ENCODE measurements around the gene PTPRR.

PTPRR gene

GRCh38 chr12:70796989-70797388 is 123.5 kb downstream of the PTPRR start:
- Histone ChIP-seq H3K4me2 (ENCODE audit: low read length) (no peak overlapping the region), H3K79me2 (ENCODE audit: control insufficient read depth, low read length) (no peaks in the 10 kb centered on the region), H3K4me3 (ENCODE audit: low read length) (no peak overlapping the region), H3F3A (ENCODE audit: control insufficient read depth, insufficient read depth) (no peaks in the 10 kb centered on the region), H4K20me1 (ENCODE audit: control insufficient read depth, insufficient read depth, low read depth, low read length) (no peaks in the 10 kb centered on the region), H3K9me3 (ENCODE audit: control insufficient read depth, insufficient read depth, low read length) (no peaks in the 10 kb centered on the region), H3K36me3 (ENCODE audit: control insufficient read depth, low read length) (no peaks in the 10 kb centered on the region), H3K4me1 (ENCODE audit: control insufficient read depth, low read length) (no peaks in the 10 kb centered on the region), H3K9me2 (replicated peaks; ENCODE audit: control insufficient read depth, low read length) (no peaks in the 10 kb centered on the region), H3K27ac (ENCODE audit: low read depth, low read length) (no peak overlapping the region), H3K27me3 (ENCODE audit: control insufficient read depth, low read length) (no peaks in the 10 kb centered on the region)
- no peak for TF ChIP-seq CTCF (IDR thresholded peaks at IDR 0.05; ENCODE audit: low read depth, low read length, poor library complexity, severe bottlenecking)
- TF ChIP-seq EZH2phosphoT487 (IDR thresholded peaks at IDR 0.05; ENCODE audit: borderline replicate concordance, low read length), result no peak

- Histone ChIP-seq H3K27me3 (ENCODE audit: control insufficient read depth, low read length) (no peaks in the 10 kb centered on the region), H3K4me3 (ENCODE audit: low read length) (no peak overlapping the region), H3K4me1 (ENCODE audit: control insufficient read depth, low read length) (no peaks in the 10 kb centered on the region), H3K79me2 (ENCODE audit: control insufficient read depth, low read length) (no peaks in the 10 kb centered on the region), H3K9me2 (replicated peaks; ENCODE audit: control insufficient read depth, low read length) (no peaks in the 10 kb centered on the region), H3K4me2 (ENCODE audit: low read length) (no peak overlapping the region), H3K9me3 (ENCODE audit: control insufficient read depth, insufficient read depth, low read length) (no peaks in the 10 kb centered on the region), H4K20me1 (ENCODE audit: control insufficient read depth, insufficient read depth, low read depth, low read length) (no peaks in the 10 kb centered on the region), H3K36me3 (ENCODE audit: control insufficient read depth, low read length) (no peaks in the 10 kb centered on the region), H3K27ac (ENCODE audit: low read depth, low read length) (no peak overlapping the region), H3F3A (ENCODE audit: control insufficient read depth, insufficient read depth) (no peaks in the 10 kb centered on the region)
- TF ChIP-seq EZH2phosphoT487 (IDR thresholded peaks at IDR 0.05; ENCODE audit: borderline replicate concordance, low read length) (no peak), CTCF (IDR thresholded peaks at IDR 0.05; ENCODE audit: low read depth, low read length, poor library complexity, severe bottlenecking) (no peak)
Observed at GRCh38 chr12:70795608-70796007, 124.9 kb downstream of the PTPRR start.

- Histone ChIP-seq H3K9me2 (replicated peaks; ENCODE audit: control insufficient read depth, low read length) (no peaks in the 10 kb centered on the region), H3K79me2 (ENCODE audit: control insufficient read depth, low read length) (no peaks in the 10 kb centered on the region), H3K4me2 (ENCODE audit: low read length) (no peak overlapping the region), H3K9me3 (ENCODE audit: control insufficient read depth, insufficient read depth, low read length) (no peaks in the 10 kb centered on the region), H3K27ac (ENCODE audit: low read depth, low read length) (no peak overlapping the region), H3F3A (ENCODE audit: control insufficient read depth, insufficient read depth) (no peaks in the 10 kb centered on the region), H4K20me1 (ENCODE audit: control insufficient read depth, insufficient read depth, low read depth, low read length) (no peaks in the 10 kb centered on the region), H3K4me3 (ENCODE audit: low read length) (no peak overlapping the region), H3K27me3 (ENCODE audit: control insufficient read depth, low read length) (0 out of 2 replicates have a peak, but pooled peaks cover 2% of the 10 kb centered on the region), H3K4me1 (ENCODE audit: control insufficient read depth, low read length) (no peaks in the 10 kb centered on the region), H3K36me3 (ENCODE audit: control insufficient read depth, low read length) (no peaks in the 10 kb centered on the region)
- TF ChIP-seq CTCF (IDR thresholded peaks at IDR 0.05; ENCODE audit: low read depth, low read length, poor library complexity, severe bottlenecking) (no peak), EZH2phosphoT487 (IDR thresholded peaks at IDR 0.05; ENCODE audit: borderline replicate concordance, low read length) (no peak)
Observed at GRCh38 chr12:70794131-70794530, 126.4 kb downstream of the PTPRR start.

- H3F3A ChIP-seq (ENCODE audit: control insufficient read depth, insufficient read depth), result no peaks in the 10 kb centered on the region
- no peak overlapping the region for H3K27ac ChIP-seq (ENCODE audit: low read depth, low read length)
- no peaks in the 10 kb centered on the region for H3K9me3 ChIP-seq (ENCODE audit: control insufficient read depth, insufficient read depth, low read length)
- no peak overlapping the region for H3K4me3 ChIP-seq (ENCODE audit: low read length)
- H3K79me2 ChIP-seq (ENCODE audit: control insufficient read depth, low read length), result no peaks in the 10 kb centered on the region
- no peaks in the 10 kb centered on the region for H4K20me1 ChIP-seq (ENCODE audit: control insufficient read depth, insufficient read depth, low read depth, low read length)
- H3K4me1 ChIP-seq (ENCODE audit: control insufficient read depth, low read length), result no peaks in the 10 kb centered on the region
- TF ChIP-seq EZH2phosphoT487 (IDR thresholded peaks at IDR 0.05; ENCODE audit: borderline replicate concordance, low read length), result no peak
- TF ChIP-seq CTCF (IDR thresholded peaks at IDR 0.05; ENCODE audit: low read depth, low read length, poor library complexity, severe bottlenecking), result no peak
- no peaks in the 10 kb centered on the region for H3K36me3 ChIP-seq (ENCODE audit: control insufficient read depth, low read length)
- H3K27me3 ChIP-seq (ENCODE audit: control insufficient read depth, low read length), result 0 out of 2 replicates have a peak, but pooled peaks cover 7% of the 10 kb centered on the region
- H3K4me2 ChIP-seq (ENCODE audit: low read length), result no peak overlapping the region
- no peaks in the 10 kb centered on the region for H3K9me2 ChIP-seq (replicated peaks; ENCODE audit: control insufficient read depth, low read length)
Observed at GRCh38 chr12:70788774-70789173, 131.8 kb downstream of the PTPRR start.

All from DOHH2 (cell line).